Measurements from ENCODE around the gene DNAAF8.

GRCh38 chr16:4718466-4718865 lies 15.9 kb upstream of the DNAAF8 start:
- TF ChIP-seq CTCF (IDR thresholded peaks at IDR 0.05; ENCODE audit: borderline replicate concordance, extremely low read depth, low read length, poor library complexity, severe bottlenecking) (no peak), EZH2 (IDR thresholded peaks at IDR 0.05; ENCODE audit: borderline replicate concordance, low read depth, low read length, severe bottlenecking) (no peak)

All from DND-41 (cell line).